ENCODE measurements around the gene SERTAD1. TPM values are rescaled to one million over a fixed set of nuclear protein-coding genes. Genes with fewer than 3 reads are reported as not detected.

The SERTAD1 gene
- total RNA-seq, 2 experiments from 2014 or later, result 26.4 to 26.5 TPM

DNA sequence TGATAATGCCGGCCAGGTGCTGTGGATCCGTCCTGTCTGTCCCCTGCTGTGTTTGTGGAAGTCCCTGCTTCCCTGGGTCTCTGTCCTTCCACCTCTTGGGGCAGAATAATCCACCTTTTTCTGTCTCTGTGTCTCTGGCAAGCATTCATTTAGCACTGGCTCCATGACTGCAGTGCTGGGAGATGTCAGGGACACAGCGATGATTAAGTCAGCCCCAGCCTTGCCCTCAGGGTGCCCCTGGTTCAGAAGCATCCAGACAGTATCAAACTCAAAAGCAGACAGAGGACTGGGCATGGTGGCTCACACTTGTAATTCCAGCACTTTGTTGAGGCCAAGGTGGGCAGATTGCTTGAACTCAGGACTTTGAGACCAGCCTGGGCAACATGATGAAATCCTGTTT is 37.3 kb downstream of the SERTAD1 start:
- Mint-ChIP-seq H3K27me3 (no peaks in the 10 kb centered on the region), H3K4me3 (no peak overlapping the region), H3K27ac (no peak overlapping the region), H3K4me1 (ENCODE audit: low read depth) (no peaks in the 10 kb centered on the region), H3K9me3 (no peaks in the 10 kb centered on the region), H3K36me3 (ENCODE audit: low read depth) (no peaks in the 10 kb centered on the region)
- H3K36me3 ChIP-seq (ENCODE audit: insufficient read depth, low read length), result no peaks in the 10 kb centered on the region
- ATAC-seq (ENCODE audit: poor library complexity) (no peak), DNase-seq (no peak)
- ChIA-PET POLR2A (no interaction called here), CTCF (no interaction called here)
- no peaks in the 10 kb centered on the region for H3K27me3 ChIP-seq (ENCODE audit: control insufficient read depth in 1 of 2, insufficient read depth in 2 of 2, low read length in 2 of 2)
- H3K27ac ChIP-seq (ENCODE audit: low read depth in 1 of 2, low read length in 2 of 2), result no peak overlapping the region
- intact Hi-C loops (cut with DNase I, micrococcal nuclease), result no loop called here
- TF ChIP-seq, protein P1, sequence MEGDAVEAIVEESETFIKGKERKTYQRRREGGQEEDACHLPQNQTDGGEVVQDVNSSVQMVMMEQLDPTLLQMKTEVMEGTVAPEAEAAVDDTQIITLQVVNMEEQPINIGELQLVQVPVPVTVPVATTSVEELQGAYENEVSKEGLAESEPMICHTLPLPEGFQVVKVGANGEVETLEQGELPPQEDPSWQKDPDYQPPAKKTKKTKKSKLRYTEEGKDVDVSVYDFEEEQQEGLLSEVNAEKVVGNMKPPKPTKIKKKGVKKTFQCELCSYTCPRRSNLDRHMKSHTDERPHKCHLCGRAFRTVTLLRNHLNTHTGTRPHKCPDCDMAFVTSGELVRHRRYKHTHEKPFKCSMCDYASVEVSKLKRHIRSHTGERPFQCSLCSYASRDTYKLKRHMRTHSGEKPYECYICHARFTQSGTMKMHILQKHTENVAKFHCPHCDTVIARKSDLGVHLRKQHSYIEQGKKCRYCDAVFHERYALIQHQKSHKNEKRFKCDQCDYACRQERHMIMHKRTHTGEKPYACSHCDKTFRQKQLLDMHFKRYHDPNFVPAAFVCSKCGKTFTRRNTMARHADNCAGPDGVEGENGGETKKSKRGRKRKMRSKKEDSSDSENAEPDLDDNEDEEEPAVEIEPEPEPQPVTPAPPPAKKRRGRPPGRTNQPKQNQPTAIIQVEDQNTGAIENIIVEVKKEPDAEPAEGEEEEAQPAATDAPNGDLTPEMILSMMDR (IDR thresholded peaks at IDR 0.05), result no peak
- H3K9me3 ChIP-seq (ENCODE audit: control insufficient read depth in 1 of 2, insufficient read depth in 1 of 2, low read length in 2 of 2), result no peaks in the 10 kb centered on the region
- no peak overlapping the region for H3K4me3 ChIP-seq (ENCODE audit: low read length)
- H3K4me1 ChIP-seq (ENCODE audit: insufficient read depth, low read length), result no peaks in the 10 kb centered on the region

DNA sequence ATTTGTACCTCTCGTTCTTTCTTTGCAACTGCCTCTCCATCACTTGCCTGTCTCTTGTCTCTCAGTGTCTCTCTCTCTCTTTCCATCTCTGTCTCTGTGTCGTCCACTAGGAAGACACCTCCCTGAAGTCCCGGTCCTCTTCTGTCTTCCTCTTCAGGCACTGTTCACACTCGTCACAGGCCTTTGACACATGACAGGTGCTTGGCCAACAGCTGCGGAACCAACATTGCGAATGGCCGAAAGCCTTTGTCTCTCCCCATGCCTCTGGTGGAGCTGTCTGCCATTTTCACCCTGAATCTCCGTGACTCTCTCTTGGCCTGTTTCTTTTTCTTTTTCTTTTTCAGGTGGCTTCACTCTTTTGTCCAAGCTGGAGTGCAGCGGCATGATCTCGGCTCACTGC is 38.6 kb downstream of the SERTAD1 start:
- intact Hi-C loops (cut with DNase I, micrococcal nuclease), result no loop called here
- Mint-ChIP-seq H3K9me3 (no peaks in the 10 kb centered on the region), H3K4me1 (ENCODE audit: low read depth) (no peaks in the 10 kb centered on the region), H3K27ac (no peak overlapping the region), H3K4me3 (no peak overlapping the region), H3K36me3 (ENCODE audit: low read depth) (no peaks in the 10 kb centered on the region), H3K27me3 (no peaks in the 10 kb centered on the region)
- no peak for DNase-seq
- H3K27ac ChIP-seq (ENCODE audit: low read depth in 1 of 2, low read length in 2 of 2), result no peak overlapping the region
- no peaks in the 10 kb centered on the region for H3K36me3 ChIP-seq (ENCODE audit: insufficient read depth, low read length)
- ATAC-seq (ENCODE audit: poor library complexity), result no peak
- H3K4me1 ChIP-seq (ENCODE audit: insufficient read depth, low read length), result no peaks in the 10 kb centered on the region
- ChIA-PET POLR2A (interaction anchor here (0.8 kb wide), 1 partner anchor 21 kb away, joined by 3 read pairs; no protein-coding TSS in a partner anchor), CTCF (no interaction called here)
- H3K27me3 ChIP-seq (ENCODE audit: control insufficient read depth in 1 of 2, insufficient read depth in 2 of 2, low read length in 2 of 2), result no peaks in the 10 kb centered on the region
- TF ChIP-seq, protein P1 (IDR thresholded peaks at IDR 0.05), result no peak
- H3K4me3 ChIP-seq (ENCODE audit: low read length), result no peak overlapping the region
- H3K9me3 ChIP-seq (ENCODE audit: control insufficient read depth in 1 of 2, insufficient read depth in 1 of 2, low read length in 2 of 2), result no peaks in the 10 kb centered on the region

DNA sequence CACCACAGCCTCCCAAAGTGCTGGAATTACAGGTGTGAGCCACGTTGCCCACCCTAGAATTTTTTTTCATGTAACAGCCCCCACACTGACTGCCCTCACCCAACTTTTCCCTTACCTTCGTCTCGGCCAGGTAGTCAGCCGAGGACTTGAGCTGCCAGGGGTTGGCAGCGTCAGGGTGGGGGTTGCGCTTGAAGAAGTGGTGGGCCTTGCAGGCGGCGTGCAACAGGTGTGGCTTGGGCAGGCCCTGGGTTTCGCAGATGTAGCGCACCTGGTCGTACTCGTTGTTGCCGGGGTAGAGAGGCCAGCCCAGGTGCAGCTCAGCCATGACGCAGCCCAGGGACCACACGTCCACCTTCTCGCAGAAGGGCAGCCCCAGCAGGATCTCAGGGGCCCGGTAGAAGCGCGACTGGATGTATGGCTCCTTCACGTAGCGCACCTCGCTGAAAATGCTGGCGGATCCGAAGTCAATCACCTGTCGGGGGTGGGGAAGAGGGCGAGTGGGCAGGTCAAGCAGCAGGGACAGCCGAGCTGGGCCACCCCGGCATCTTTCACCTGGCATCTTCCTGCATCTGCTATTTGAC is 42.0 kb downstream of the SERTAD1 start:
- intact Hi-C loops (cut with DNase I, micrococcal nuclease), result no loop called here
- peaks cover 7% of the 10 kb centered on the region for H3K36me3 Mint-ChIP-seq (ENCODE audit: low read depth)
- Histone ChIP-seq H3K4me1 (ENCODE audit: insufficient read depth, low read length) (no peaks in the 10 kb centered on the region), H3K9me3 (ENCODE audit: control insufficient read depth in 1 of 2, insufficient read depth in 1 of 2, low read length in 2 of 2) (no peaks in the 10 kb centered on the region), H3K36me3 (ENCODE audit: insufficient read depth, low read length) (no peaks in the 10 kb centered on the region), H3K27me3 (ENCODE audit: control insufficient read depth in 1 of 2, insufficient read depth in 2 of 2, low read length in 2 of 2) (no peaks in the 10 kb centered on the region), H3K4me3 (ENCODE audit: low read length) (no peak overlapping the region), H3K27ac (ENCODE audit: low read depth in 1 of 2, low read length in 2 of 2) (no peak overlapping the region)
- no peak overlapping the region for H3K27ac Mint-ChIP-seq
- DNase-seq, result no peak
- no peak for ATAC-seq (ENCODE audit: poor library complexity)
- no peak overlapping the region for H3K4me3 Mint-ChIP-seq
- ChIA-PET CTCF (no interaction called here), POLR2A (no interaction called here)
- H3K9me3 Mint-ChIP-seq, result no peaks in the 10 kb centered on the region
- H3K27me3 Mint-ChIP-seq, result no peaks in the 10 kb centered on the region
- TF ChIP-seq, protein P1 (IDR thresholded peaks at IDR 0.05), result no peak
- H3K4me1 Mint-ChIP-seq (ENCODE audit: low read depth), result no peaks in the 10 kb centered on the region

Measured in CD4-positive, alpha-beta T cell (primary cell).